MM.1S (cell line): ENCODE measurements around the gene LPCAT3.

ENCODE experiments used
- DNase-seq: peaks from one replicate; pipeline ENCODE4 v3.0.0-alpha.2; 2015
- H2AFZ ChIP-seq: fragments of 300-600 bp; sonication (generic); 2 replicates; pipeline ENCODE4 v1.6.0; 2016; ENCODE audit warnings: antibody characterized with exemption, low read length
- H3F3A ChIP-seq: fragments of 300-600 bp; sonication (generic); 2 replicates; pipeline ENCODE4 v1.6.1; 2016; ENCODE audit warnings: mild to moderate bottlenecking, antibody characterized with exemption, low read length, moderate library complexity, mixed read lengths; ENCODE audit not compliant: insufficient read depth
- H3K27ac ChIP-seq: fragments of 300-600 bp; sonication (generic); 2 replicates; pipeline ENCODE4 v1.5.1; 2016; ENCODE audit warnings: mild to moderate bottlenecking, low read length
- H3K27me3 ChIP-seq: fragments of 300-600 bp; sonication (generic); replicated peaks from 2 replicates; pipeline ENCODE4 v1.6.0; 2016; ENCODE audit warnings: low read length; ENCODE audit not compliant: insufficient read depth
- H3K36me3 ChIP-seq: fragments of 300-600 bp; sonication (generic); replicated peaks from 2 replicates; pipeline ENCODE4 v1.6.1; 2016; ENCODE audit warnings: mild to moderate bottlenecking, low read length, mixed read lengths; ENCODE audit not compliant: insufficient read depth
- H3K4me1 ChIP-seq: fragments of 300-600 bp; sonication (generic); 2 replicates; pipeline ENCODE4 v1.6.1; 2016; ENCODE audit warnings: low read length, mixed read lengths
- H3K4me2 ChIP-seq: fragments of 300-600 bp; sonication (generic); 2 replicates; pipeline ENCODE4 v1.6.0; 2016; ENCODE audit warnings: low read depth, low read length
- H3K4me3 ChIP-seq: fragments of 300-600 bp; sonication (generic); 2 replicates; pipeline ENCODE4 v1.5.1; 2016; ENCODE audit warnings: low read length, mixed read lengths
- H3K79me2 ChIP-seq: fragments of 300-600 bp; sonication (generic); 2 replicates; pipeline ENCODE4 v1.6.1; 2016; ENCODE audit warnings: mixed run types, low read length, mixed read lengths
- H3K9ac ChIP-seq: fragments of 300-600 bp; sonication (generic); 2 replicates; pipeline ENCODE4 v1.6.1; 2016; ENCODE audit warnings: low read length, mixed read lengths
- H3K9me2 ChIP-seq: fragments of 300-600 bp; sonication (generic); replicated peaks from 2 replicates; pipeline ENCODE4 v1.6.1; 2016; ENCODE audit warnings: mild to moderate bottlenecking, low read length, mixed read lengths; ENCODE audit not compliant: insufficient read depth
- H3K9me3 ChIP-seq: fragments of 300-600 bp; sonication (generic); replicated peaks from 2 replicates; pipeline ENCODE4 v1.6.1; 2016; ENCODE audit warnings: mild to moderate bottlenecking, low read length, mixed read lengths; ENCODE audit not compliant: insufficient read depth
- H4K20me1 ChIP-seq: fragments of 300-600 bp; sonication (generic); 2 replicates; pipeline ENCODE4 v1.6.1; 2016; ENCODE audit warnings: mild to moderate bottlenecking, low read length, moderate library complexity, mixed read lengths; ENCODE audit not compliant: insufficient read depth
- CTCF ChIP-seq: fragments of 300-600 bp; sonication (generic); IDR thresholded peaks from 2 replicates; pipeline ENCODE4 v1.5.1; 2016; ENCODE audit warnings: antibody characterized with exemption, low read length, mixed read lengths
- EZH2 ChIP-seq: fragments of 300-600 bp; sonication (generic); optimal IDR thresholded peaks from 2 replicates; pipeline ENCODE3; 2017; ENCODE audit warnings: low read depth, mild to moderate bottlenecking, antibody characterized with exemption, low read length, mixed read lengths
- EZH2phosphoT487 ChIP-seq: fragments of 300-600 bp; sonication (generic); IDR thresholded peaks from 2 replicates; pipeline ENCODE4 v1.6.1; 2018; ENCODE audit warnings: antibody characterized with exemption, low read length

LPCAT3 gene

GRCh38 chr12:6928022-6928702 is 90.1 kb downstream of the LPCAT3 start:
- no peaks in the 10 kb centered on the region for H3K9me3 ChIP-seq
- TF ChIP-seq CTCF = no peak
- no peak for TF ChIP-seq EZH2
- no peak for TF ChIP-seq EZH2phosphoT487
- DNase-seq = no peak
- no peaks in the 10 kb centered on the region for H3K9me2 ChIP-seq
- no peaks in the 10 kb centered on the region for H4K20me1 ChIP-seq
- H3K9ac ChIP-seq = peak overlapping the region; percentile 86
- peaks cover 37% of the 10 kb centered on the region for H3F3A ChIP-seq
- H3K4me1 ChIP-seq = peaks cover 38% of the 10 kb centered on the region
- peak overlapping the region; percentile 87 for H3K4me3 ChIP-seq
- peaks cover 63% of the 10 kb centered on the region for H3K79me2 ChIP-seq
- no peak overlapping the region for H3K27ac ChIP-seq
- 0 out of 2 replicates have a peak overlapping the region, but pooled peaks have one; percentile 32 for H2AFZ ChIP-seq
- no peaks in the 10 kb centered on the region; the same call in 1 of the 2 replicates for H3K36me3 ChIP-seq
- peak overlapping the region; percentile 92 for H3K4me2 ChIP-seq
- no peaks in the 10 kb centered on the region for H3K27me3 ChIP-seq

- DNase-seq = no peak
- peak within 1 kb of the TSS; percentile 62 for H2AFZ ChIP-seq
- peak within 1 kb of the TSS; percentile 89 for H3K9ac ChIP-seq
- peaks cover 64% of the 10 kb centered on the region for H3K79me2 ChIP-seq
- H4K20me1 ChIP-seq = no peaks in the 10 kb centered on the region
- no peaks in the 10 kb centered on the region for H3K9me2 ChIP-seq
- no peaks in the 10 kb centered on the region for H3K9me3 ChIP-seq
- no peak for TF ChIP-seq EZH2phosphoT487
- TF ChIP-seq CTCF = no peak
- H3K4me3 ChIP-seq = peak within 1 kb of the TSS; percentile 90
- H3K27me3 ChIP-seq = no peaks in the 10 kb centered on the region
- H3K4me2 ChIP-seq = peak within 1 kb of the TSS; percentile 92
- no peaks in the 10 kb centered on the region; the same call in 1 of the 2 replicates for H3K36me3 ChIP-seq
- peak within 1 kb of the TSS; percentile 3; the same call in 1 of the 2 replicates for H3K27ac ChIP-seq
- peaks cover 44% of the 10 kb centered on the region for H3K4me1 ChIP-seq
- peaks cover 43% of the 10 kb centered on the region for H3F3A ChIP-seq
These were observed 90.8 kb downstream of the LPCAT3 start, which contains the start of gene ATN1 for GRCh38 chr12:6927379-6928021. TSS of gene ATN1 (plus strand) at chr12:6927959. CDS start at chr12:6934002, 6,043 bp downstream.
